ENCODE data around the gene GLDN.

Gene GLDN

DNA sequence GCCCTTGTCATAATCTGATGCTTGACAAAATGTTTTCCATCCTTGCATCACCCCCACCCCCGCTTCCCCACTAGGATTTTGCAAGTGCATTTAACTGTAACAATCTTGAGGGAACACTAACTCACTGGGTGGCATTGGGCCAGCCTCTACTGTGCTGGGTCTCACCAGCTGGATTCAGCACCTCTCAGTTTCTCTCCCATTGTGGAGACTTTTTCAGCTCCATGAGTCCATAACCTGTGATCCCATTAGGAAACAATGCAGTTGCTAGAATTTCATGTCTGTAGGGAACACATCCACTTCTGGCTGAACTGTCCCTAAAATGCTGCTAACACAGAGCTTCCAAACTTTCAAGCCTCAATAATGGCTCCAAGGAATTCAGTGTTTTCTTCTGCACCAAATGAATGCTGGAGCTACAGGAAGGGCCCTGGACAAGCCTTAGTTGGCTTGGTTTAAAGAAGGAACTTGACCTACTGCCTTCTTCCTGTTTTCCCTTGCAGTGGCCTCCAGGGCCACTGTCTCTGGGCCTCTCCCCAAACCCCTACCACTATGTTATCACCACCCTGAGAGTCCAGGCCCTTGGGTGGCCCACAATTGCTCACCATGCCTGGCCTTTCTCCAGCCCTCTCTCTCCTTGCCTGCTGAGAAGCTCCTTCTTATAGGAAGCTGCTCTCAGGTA is 18.7 kb upstream of the GLDN start:
- DNase-seq (ENCODE audit: low read depth in 2 of 2) = no peak

- no peak for DNase-seq (ENCODE audit: low read depth in 2 of 2)
Measured at GRCh38 chr15:51323749-51324148, 17.7 kb upstream of the GLDN start.

- no peak for DNase-seq (ENCODE audit: low read depth in 2 of 2)
Measured at GRCh38 chr15:51325167-51325566, 16.3 kb upstream of the GLDN start.

GRCh38 chr15:51327081-51327480 is 14.4 kb upstream of the GLDN start:
- no peak for DNase-seq (ENCODE audit: low read depth in 2 of 2)

- DNase-seq (ENCODE audit: low read depth in 2 of 2) = no peak
Measured at GRCh38 chr15:51328926-51329325, 12.5 kb upstream of the GLDN start.

DNA sequence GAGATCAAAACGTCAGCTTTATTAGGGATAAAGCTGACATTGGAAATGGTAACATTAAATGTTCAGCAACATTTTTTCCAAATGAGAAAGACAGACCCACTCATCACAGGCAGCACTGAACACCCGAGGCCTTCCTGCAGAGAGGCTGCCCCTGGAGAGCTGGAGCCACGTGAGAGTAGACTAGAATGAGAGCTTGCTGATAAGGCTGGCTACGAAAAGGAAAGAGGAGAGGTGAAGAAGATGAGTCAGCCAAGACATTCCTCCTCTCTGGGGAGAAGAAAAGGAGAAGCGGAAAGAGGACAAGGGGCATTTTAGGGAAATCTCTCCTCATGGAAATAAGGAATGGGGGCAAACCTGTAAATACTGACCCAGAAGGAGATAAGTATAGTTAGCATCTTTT is 10.3 kb upstream of the GLDN start:
- no peak for DNase-seq (ENCODE audit: low read depth in 2 of 2)

- no peak for DNase-seq (ENCODE audit: low read depth in 2 of 2)
Measured at GRCh38 chr15:51332206-51333147, 9.0 kb upstream of the GLDN start.

DNA sequence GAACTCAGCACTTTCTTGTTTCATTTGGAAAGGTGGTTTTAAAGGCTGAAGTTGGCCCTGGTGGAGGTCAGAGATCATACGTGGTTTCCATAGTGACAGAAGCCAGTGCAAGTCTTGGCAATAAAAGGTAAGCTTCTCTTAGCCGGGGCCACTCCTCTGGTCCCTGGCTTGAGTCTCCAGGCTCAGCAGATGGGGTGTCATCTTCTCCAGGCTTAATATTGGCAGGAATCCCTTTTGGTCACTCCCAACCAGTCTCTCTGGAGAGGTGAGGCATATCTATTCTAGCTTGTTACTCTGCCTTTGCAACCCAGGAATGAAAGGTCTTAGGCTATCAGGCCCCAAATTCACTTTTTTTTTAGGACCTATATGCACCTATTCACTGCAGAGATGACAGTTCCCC is 7.9 kb upstream of the GLDN start:
- no peak for DNase-seq (ENCODE audit: low read depth in 2 of 2)

DNA sequence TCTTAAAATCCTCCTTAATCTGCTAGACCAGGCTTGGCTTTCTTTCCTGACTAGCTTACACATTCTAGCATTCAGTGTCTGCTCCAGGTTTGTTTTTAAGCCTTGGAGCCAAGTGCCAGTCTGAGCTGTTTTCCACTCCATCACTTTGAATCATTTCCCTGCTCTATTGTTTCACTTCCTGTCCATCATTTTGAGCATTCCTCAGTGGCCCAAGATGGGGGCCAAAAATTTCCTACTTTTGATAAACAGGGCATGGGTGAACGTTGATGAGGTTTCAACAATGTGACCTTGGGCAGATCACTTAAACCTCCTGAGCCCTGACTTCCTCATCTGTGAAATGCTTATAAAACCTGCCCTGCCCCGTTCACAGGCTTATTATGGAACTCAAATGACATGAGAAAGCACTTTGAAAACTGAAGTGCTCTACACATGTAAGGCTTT is 7.4 kb upstream of the GLDN start:
- DNase-seq (ENCODE audit: low read depth in 2 of 2) = no peak

DNA sequence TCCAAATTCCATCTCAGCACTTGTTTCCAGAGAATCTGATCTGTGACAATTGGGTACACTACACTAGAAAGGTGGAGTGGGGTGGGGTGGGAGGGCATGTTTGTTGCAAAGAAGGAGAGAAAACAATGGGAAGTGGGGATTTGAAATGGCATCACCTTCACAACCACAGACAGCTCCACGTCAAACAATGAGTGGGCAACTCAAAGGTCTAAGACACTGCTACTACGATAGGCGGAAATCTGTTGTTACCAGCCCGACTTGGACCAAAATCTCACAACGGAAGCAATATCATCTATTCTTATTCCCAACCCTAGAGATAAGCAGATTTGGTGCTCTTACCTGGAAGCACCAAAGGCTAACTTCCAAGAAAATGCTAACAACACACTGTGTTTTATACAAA is 6.4 kb upstream of the GLDN start:
- no peak for DNase-seq (ENCODE audit: low read depth in 2 of 2)

DNA sequence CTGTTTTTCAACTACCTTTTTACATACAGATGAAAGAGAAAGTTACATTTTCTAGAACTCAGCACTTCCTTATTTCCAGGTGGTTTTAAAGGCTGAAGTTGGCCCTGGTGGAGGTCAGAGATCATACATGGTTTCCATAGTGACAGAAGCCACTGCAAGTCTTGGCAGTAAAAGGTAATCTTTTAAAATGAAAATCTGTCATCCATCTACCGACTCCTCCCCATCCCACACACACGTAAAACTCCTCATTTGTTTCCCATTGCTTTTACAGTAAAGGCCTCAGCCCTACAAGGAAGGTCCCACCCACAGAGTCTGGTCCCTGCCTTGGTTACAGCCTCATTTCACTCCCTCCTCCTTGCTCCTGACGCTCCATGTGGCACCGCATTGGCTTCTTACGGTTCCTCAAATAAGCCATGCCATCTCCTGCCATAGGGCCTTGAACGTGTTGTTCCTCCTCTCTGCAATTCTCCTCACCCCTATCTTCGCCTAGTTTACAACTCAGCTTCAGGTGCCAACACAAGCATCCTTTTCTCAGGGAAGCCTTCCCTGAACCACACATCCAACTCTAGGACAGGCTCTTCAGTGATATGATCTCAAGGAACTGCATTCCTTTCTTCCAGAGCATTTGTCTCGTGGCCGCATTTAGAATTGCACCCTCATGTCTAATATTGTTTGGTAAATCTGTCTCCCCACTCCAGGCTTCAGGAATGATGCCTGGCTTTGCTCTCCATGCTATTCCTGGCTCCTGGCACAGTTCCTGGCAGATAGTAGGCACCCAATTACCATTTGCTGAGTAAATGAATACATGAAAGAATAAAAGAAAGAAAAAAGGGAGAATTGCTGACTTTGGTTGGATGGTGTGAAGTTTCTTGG is 5.7 kb upstream of the GLDN start:
- no peak for DNase-seq (ENCODE audit: low read depth in 2 of 2)

DNA sequence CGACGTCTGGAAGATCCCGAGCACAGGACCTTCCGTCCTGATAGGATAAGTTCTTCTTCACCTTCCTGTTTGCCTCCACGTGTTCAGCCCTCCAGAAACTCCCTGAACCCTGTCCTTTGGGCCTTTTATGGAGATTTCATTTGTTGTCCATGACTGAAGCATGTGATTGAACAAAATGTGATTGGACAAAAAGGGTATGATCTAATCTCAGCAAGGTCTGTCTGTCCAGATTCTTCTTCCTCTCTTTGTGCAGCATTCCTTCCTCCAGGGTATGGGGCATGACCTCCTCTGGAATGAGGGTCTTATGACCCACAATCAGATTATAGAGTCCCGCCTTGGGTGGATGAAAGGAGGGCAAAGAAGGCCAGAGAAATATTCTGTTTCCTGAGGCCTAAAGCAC is 3.0 kb upstream of the GLDN start, which contains the start of gene CYP19A1:
Gene CYP19A1 (minus strand): TSS at position 101 of the 400 bp plus-strand sequence. CDS start 95,684 bp downstream, outside the sequence.
- DNase-seq (ENCODE audit: low read depth in 2 of 2) = no peak

DNA sequence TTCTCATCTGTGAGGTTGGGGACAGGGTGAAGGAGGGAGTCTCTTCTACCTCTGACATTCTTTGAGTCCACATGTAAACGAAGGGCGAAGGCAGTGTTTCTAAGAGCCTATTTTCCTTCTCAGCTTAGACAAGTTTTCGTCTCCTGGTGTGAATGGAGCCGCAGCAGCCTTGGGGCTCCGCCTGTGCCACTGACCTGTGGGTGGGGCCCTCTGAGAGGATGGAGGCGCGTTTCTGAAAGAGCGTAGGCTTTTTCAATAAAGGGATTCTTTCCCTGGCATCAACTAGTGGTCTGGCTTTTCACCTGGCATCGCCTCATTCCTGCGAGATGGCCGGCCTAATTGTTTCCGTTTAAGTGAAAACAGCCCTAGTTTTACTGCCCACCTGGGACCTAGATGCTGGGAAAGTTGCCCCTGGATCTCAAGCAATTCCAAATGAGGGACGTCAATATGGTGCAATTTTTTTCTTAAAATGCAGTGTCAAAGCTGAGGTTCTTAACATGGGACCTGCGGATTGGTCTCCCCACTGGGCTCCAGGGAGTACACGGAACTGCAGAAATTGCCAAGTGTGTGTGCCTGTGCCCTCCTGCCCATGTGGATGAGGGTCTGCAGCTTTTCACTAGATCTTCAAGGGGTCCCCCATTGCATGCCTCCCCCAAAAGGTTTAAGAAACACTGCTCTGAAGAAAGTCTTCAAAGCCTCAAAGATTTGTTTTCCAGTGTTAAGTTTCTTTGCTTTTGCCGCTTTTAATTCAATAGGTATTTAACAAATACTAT is 958 bp downstream of the GLDN start:
- no peak for DNase-seq (ENCODE audit: low read depth in 2 of 2)

DNA sequence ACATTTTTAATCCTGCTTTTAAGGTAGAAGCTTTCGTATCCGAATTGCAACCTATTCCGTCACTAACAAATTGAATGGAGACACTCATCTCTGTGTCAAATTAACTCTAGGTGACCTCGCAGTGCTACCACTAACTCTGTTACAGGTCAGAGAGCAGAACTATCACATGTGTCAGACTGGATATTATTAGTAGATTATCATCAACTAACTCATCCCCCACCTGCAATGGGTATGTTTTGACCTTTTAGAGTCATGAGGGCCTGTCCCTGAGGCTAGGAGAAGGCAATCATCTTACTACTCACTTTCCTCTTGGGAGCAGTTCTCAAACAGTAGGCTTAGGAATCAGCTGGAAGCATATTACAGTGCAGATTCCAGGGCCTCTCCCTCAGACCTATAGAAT is 2.0 kb downstream of the GLDN start:
- DNase-seq (ENCODE audit: low read depth in 2 of 2) = no peak

DNA sequence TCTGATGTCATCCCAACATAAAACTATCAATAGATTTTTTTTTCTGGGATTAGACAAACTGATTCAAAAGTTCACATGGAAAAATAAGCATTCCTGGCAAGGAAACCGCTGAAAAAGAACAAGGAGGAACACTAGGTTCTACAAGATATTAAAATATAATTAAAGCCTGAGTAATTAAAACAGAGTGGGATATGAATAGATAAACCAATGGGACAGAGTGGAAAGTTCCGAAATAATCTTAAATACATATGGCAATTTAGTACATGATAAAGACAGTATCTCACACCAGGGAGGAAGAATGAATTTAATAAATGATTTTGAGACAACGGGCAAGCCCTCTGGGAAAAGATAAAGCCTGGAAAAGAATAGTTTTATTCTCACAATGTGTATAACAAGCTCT is 4.7 kb downstream of the GLDN start:
- no peak for DNase-seq (ENCODE audit: low read depth in 2 of 2)

- no peak for DNase-seq (ENCODE audit: low read depth in 2 of 2)
Measured at GRCh38 chr15:51348688-51349087, 7.2 kb downstream of the GLDN start.

GRCh38 chr15:51349156-51349844 is 7.8 kb downstream of the GLDN start:
- no peak for DNase-seq (ENCODE audit: low read depth in 2 of 2)

- DNase-seq (ENCODE audit: low read depth in 2 of 2) = no peak
Measured at GRCh38 chr15:51350723-51351122, 9.3 kb downstream of the GLDN start.

DNA sequence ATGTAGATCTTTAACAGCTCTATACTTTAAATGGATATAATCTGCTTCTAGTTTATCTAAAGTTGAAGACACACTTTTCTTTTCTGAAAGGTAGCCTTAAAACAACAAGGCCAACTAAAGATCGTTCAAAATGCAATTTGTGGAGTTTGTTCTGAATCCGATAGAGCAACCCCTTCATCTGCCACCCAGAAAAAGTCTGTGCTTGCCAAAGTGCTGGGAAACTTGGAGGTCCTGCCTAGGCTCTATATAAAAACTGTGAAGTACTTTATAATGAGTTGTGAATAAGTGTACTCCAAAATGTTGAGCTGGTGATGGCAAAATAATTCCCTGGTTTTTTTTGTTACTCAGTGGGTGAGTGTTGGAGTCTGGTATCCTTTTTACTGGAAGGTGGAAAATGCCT is 12.5 kb downstream of the GLDN start:
- DNase-seq (ENCODE audit: low read depth in 2 of 2) = no peak

DNA sequence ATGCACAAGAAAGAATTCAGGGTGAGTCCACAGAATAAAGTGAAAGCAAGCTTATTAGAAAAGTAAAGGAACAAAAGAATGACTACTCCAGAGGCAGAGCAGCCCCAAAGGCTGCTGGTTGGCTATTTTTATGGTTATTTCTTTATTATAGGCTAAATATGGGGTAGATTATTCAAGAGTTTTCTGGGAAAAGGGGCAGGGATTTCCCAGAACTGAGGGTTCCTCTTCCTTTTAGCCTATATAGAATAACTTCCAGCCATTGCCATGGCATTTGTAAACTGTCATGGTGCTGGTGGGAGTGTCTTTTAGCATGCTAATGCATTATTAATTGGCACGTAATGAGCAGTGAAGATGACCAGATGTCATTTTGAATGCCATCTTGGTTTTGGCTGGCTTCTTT is 13.6 kb downstream of the GLDN start:
- DNase-seq (ENCODE audit: low read depth in 2 of 2) = no peak

DNA sequence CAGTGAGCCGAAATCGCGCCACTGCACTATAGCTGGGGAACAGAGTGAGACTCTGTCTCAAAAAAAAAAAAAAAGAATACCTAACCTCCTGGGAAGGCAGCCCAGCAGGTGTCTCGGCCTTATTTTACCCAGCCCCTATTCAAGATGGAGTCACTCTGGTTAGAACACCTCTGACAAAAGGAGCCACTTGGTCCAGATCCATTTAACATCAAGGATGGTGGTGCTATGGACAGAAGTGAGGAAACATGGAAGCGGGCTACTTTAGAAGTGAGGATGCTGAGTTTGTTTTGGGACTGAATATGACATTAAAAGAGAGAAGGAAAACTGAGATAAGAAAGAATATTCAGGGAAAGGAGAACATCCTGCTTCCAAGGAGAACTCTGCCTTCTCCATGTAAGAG is 14.7 kb downstream of the GLDN start:
- DNase-seq (ENCODE audit: low read depth in 2 of 2) = no peak
